MM.1S (cell line): ENCODE measurements around the gene ZNF768.

Experiments
- EZH2 ChIP-seq: fragments of 300-600 bp; sonication (generic); optimal IDR thresholded peaks from 2 replicates; pipeline ENCODE3; 2017; ENCODE audit warnings: low read depth, mild to moderate bottlenecking, antibody characterized with exemption, low read length, mixed read lengths
- TF ChIP-seq, protein P1 (sequence below): fragments of 300-600 bp; sonication (generic); IDR thresholded peaks from 2 replicates; pipeline ENCODE4 v1.5.1; 2016; ENCODE audit warnings: antibody characterized with exemption, low read length, mixed read lengths

- TF ChIP-seq EZH2, result no peak
- TF ChIP-seq, protein P1, sequence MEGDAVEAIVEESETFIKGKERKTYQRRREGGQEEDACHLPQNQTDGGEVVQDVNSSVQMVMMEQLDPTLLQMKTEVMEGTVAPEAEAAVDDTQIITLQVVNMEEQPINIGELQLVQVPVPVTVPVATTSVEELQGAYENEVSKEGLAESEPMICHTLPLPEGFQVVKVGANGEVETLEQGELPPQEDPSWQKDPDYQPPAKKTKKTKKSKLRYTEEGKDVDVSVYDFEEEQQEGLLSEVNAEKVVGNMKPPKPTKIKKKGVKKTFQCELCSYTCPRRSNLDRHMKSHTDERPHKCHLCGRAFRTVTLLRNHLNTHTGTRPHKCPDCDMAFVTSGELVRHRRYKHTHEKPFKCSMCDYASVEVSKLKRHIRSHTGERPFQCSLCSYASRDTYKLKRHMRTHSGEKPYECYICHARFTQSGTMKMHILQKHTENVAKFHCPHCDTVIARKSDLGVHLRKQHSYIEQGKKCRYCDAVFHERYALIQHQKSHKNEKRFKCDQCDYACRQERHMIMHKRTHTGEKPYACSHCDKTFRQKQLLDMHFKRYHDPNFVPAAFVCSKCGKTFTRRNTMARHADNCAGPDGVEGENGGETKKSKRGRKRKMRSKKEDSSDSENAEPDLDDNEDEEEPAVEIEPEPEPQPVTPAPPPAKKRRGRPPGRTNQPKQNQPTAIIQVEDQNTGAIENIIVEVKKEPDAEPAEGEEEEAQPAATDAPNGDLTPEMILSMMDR, result no peak
Measured at GRCh38 chr16:30530163-30531037, 4.0 kb upstream of the ZNF768 start.
